IPS-NIHi11 (cell line): ENCODE measurements around the gene FHIT.

Source experiments
- DNase-seq: peaks from one replicate; pipeline ENCODE4 v3.0.0; 2012; ENCODE audit warnings: mixed read lengths, low spot score

FHIT gene

DNA sequence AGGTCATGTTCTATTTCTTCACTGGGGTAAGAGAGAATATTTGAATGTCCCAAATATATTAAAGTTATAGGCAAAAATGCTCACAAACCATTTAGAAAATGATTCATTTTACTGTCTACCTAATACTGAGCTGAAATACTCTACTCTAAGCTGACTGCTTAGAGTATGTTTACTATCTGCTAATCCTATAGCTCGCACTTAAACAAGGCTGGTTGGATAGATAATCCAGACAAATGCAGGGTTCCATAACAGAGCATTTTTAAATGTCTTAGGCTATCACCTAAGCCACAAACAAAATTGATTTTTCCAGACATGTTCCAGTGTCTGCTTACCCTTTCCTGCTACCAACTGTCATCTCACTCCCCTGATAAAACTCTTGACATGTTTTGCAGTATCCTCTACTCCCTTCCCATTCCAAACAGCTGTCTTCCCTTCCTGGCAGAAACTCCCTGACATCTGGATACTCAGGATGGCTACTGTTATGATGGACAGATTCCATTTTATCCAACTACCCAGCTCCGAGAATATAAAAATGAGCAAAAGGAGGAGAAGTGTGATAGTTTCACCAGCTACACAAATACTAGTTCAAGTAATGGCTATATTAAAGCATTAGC is 1034.7 kb downstream of the FHIT start:
- DNase-seq: no peak

DNA sequence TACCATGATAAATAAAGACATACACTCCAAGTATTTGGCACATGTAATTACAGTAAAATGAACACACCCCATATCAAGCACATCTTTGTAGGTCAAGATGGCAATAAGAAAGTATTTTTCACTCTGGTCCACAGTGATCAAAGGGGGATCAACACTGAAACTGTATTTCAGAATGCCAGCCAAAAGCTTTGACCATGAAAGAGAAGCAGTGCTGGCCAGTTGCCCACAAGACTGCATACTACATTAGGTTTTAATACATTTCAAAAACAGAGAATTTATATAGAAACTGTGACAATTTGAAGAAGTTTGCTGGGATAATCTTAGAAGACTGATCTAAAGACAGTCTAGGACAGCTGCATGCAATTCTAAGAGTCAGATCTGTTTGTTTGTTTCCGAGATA is 1035.3 kb downstream of the FHIT start:
- no peak for DNase-seq

DNA sequence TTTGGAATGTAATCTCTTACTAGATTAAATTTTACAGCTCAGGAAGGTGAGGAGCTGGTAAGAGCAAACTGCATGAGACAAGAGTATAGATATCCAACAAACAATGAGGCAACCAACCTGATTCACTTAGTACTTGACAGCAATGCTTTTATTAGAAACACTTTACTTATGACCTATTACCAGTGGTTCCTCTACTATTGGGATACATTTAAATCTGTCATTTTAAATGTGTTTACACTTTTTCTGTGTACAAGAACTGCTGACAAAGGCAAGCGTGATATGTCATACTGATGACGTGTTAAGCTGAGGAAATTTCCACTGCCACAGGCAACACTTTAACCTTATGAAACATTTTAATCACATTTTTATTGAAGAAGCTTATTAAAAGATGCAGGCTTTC is 1043.3 kb downstream of the FHIT start:
- DNase-seq: no peak

DNA sequence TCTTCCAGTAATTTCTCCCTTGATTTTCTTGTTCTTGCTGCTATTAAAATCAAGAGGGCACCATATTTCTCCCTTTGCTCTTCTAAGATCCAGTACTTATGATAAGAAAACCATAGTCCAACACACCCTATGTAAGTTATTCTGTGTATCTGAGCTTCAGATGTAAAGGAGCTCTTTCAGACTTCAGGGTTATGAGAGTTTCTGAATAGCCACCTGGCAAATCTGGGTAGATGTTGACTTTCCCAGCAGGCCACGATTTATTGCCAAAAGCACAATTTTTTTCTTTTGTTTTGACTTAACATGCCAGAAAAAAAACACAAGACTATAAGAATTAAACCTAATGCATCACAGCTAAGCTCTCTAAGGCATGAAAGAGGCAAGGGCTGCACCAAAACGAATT is 1045.0 kb downstream of the FHIT start:
- DNase-seq: no peak

DNA sequence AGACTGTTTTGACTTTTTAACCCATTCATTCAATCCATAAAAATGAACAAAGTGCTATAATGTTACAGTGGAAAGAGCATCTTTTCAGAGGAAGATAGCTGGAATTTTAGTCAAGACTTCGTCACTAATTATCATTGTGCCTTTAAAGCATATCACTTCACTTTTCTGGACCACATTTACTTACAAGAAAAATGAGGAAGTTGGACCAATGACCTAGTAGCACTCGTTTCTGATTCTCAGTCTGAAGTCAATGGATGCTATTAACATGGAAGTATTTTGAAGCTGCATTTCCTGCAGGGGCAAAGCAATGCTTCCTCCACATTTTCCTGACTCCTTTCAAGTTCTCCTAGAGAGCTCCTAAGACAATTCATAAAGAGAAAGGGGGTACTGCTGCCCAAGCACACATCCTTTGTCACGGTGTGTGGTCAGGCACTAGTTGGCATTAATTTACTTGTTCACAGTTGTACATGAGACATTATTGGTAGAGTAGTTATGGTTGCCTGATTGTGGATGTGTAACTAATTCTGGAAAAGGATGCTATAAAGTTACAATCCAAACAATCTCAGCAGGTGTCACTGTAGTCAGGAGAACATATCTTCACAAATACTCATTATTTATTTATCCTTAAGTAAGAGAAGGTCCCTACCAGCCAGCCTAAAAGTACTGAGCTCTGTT is 1049.1 kb downstream of the FHIT start:
- no peak for DNase-seq

DNA sequence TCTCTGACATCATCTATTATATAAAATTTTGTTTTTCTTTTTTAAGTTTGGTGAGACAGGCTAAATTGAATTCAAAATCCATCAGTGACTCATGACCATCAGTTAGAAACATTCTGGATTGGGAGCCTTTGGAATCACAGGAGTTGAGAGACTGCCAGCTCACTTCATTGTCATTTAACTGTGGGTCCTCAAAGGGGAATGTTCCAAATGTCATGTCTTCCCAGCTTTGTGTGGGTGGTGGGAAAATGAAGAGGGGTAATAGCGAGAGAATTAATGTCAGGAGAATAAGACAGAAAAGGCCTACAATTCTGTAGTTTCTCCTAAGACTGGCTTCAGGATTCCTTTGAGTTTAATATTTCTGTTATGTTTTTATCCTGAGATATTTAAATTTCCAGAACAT is 1051.9 kb downstream of the FHIT start:
- DNase-seq: no peak

DNA sequence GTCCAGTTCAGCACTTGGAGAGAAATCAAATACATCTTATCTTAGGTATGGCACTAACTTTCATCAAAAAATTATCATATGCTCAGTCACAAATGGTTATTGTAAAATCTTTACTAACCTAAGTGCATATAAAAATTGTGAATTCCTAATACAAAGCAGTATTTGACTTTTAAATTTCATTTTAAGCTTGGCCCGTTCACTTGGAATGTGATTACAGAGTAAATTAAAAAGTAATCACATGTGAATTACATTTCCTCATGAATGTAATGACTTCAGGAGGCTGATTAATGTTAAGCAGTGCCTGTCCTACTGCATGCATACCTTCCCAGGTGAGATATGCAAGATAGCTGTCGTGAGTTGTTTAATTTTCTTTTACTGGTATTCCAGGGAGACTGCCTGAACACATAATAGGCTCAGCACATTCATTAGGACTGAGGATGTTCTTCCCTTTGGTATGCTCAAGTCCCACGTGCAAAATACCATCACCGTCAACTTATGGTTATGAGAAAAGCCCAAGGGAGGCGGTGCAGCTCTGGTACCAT is 1053.0 kb downstream of the FHIT start:
- DNase-seq: no peak

DNA sequence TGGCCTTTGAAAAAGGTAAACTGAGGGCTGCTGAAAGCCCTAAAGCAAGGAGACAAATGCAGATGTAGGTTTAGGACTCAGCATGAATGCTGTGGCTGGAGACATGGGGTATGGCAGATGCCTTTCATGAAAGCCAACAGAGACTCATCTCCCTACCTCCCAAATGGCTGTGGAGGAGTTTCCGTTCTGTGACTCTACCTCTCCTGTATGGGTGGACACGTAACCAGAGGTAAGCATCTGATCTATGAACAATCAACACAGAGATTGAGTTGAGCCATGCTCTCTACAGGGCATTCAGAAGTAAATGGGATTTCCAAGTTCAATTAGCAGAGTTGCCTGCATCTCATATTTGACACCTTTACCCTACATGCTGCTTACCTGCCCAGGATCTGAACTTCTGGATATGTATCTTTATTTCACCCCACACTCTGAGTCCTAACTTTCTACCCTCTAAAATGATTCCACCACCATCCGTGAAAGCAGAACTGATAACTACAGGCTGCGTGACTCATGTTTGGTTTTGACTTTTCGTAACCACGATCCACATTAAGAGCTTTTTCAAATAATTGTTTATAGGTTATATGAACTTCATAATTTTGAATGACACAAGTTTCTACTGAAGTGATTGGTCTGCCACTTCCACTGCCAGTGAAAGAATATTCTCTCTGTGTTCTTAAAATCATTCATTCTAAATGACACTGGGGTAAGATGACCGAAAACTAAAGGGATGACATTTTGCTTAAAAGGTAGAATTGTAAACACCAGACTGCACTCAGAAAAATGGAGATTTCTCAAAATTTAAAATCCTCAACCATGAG is 1058.7 kb downstream of the FHIT start:
- no peak for DNase-seq

DNA sequence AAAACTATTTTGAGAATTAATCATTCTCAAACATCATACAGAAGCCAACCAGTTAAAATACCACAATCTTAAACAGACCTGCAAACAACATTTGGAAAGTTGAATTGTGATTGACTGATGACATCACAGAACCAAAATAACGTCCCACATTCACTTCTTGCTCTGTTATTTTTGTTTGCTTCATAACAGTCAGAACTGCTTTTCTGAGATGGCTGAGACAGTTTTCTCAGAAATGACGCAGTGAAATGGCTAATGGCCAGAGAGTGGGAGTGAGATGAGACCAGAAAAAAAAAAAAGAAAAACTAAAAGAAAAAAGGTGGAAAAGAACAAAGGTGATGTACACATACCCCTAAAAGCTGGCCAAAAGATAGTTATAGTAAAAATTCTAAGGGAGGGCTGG is 1061.2 kb downstream of the FHIT start:
- no peak for DNase-seq

DNA sequence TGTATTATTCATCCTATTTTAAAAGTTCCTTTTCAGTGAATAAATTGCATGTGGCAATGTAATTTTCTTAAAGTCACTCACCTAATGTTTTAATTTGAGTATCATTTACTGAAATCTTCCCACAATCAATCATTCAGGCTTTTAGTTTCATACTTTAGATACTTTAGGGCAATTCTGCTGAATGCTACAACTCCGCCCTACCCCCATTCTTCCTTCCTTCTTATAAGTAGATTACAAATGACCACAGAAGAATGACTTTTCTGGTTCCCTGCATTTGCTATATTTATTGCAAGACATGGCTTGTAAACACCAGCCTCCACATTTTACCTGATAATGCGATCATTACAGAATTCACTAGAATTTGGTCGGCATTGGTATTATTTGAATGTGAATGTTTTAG is 1061.9 kb downstream of the FHIT start:
- no peak for DNase-seq

DNA sequence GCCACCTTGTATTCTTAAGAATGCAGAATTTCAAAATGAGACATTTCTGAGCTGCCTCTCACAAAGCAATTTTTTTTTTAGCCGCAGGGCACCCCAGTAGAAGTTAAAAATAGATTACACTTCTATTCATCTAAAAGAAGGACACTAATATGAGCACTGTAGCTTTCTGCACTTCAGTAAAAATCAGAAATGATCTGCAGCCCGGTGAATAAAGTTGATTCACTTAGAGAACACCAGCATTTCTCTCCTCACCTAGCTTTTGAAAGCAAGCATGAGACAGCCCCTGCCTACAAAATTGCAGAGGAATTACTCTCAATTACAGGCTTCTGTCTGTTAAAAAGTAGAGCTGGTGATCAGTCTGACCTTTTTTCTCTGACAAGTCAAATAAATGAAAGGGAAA is 1062.4 kb downstream of the FHIT start:
- no peak for DNase-seq

DNA sequence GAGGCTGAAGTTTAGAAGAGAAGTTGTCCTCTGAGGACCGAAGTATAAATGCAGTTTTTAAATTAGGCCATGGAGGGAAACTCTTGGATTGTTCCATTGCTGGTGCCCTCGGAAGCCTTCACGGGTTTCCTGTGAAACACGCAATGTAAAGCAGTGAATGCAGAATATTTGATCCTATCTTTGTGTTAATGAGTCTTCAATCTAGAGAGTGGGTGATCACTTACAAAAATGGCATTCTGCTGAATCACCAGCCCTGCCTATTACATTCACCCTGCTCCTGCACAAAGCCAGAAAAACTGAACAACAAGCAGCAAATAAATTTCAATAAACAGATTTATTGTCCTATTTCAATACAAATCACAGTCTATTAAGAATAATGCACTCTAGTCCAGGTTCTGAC is 1063.9 kb downstream of the FHIT start:
- DNase-seq: no peak

DNA sequence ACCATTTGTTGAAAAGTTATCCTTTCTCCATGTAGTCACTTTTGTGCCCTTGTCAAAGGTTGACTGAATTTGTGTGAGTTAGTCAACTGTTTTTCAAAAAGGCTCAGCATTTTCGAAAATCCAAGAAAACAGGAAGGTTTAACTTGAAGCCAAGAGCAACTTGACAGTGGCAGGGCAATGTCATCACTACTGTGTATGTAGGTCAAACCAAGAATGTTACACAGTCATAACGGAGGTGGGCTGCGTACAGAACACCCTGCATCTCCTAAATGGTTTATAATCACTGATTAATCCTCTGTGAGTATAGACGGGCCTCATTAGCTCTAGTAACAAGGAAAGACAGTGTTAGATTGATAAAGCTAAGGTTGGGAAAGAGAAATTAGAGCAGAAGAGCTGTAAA is 1064.9 kb downstream of the FHIT start:
- DNase-seq: no peak

DNA sequence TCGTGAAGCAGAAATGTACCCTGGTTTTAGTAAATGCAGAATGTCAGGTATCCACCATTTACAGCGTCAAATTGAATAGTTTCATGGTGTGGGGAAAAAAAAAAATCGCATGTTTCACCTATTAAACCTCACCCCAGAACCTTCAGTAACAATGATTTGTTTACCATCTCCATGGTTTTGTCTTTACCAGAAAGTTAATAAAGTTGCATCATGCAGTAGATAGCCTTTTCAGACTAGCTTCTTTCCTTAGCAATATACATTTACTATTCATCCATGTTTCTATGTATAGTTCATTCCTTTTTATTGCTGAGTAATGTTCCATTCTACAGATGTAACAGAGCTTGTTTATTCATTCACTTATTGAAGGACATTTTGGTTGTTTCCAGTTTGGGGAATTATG is 1066.1 kb downstream of the FHIT start:
- no peak for DNase-seq

DNA sequence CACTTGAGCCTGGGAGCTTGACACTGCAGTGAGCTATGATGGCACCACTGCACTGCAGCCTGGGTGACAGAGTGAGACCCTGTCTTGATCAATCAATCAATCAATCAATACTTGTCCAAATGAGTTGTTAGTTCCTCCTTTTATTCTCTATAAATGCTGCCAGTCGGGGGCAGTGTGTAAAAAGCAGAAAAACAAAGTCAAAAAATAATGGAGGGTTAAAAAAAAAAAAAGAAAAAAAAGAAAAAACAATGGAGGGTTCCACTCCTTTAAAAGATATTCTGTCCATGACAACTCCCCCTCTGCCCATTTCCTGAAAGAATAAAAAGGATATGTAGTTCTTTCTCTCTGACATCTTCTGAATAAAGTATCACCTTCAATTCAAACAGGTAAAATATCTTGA is 1068.6 kb downstream of the FHIT start:
- DNase-seq: no peak

DNA sequence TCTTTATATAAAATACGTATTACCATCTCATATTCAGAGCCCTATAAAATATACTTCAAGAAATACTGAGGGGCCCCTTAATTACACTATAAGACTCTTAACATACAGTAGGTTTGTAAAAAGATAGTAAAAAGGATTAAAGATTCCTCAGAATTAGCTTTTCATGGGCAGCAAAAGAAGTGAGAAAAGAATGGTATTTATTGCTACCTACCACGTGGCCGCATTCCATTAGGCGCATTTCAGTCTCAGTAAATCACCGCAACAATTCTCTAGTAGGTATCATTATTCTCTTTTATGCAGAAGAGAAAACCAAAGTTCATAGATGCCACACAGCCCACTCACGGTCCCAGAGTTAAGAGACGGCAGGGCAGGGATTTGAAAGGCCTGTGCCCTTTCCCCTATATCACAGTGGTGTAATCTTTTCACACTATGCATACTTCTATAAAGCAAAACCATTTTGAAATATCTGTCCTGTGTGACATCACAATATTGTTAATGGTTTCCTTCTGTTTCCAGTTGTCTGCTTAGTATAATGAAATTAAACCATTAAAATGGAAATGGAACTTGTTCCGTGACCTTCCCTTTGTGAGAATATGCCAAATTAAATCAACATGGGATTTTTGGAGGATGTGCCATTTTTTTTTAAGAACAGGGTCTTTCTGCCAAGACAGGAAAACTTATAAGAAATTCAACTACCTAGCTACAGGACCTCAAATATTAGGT is 1072.2 kb downstream of the FHIT start:
- DNase-seq: no peak

DNA sequence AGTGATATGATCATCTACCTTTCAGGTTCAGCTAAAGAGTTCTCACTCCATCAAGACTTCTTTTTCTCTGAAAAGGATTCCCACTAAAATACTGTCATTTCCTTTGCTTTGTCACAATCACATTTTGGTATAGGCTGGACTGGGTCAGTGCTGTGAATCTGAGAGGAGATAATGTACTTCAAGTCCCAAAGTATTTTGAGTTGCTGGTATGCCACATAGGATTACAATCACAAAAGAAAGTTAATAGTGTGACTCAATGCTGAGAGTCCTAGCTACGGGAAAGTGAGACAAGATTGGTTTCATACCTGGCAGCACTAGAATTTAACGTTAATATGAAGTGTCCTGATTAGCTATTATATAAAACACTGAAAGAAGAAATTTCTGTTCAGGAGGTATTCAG is 1073.5 kb downstream of the FHIT start:
- DNase-seq: no peak

DNA sequence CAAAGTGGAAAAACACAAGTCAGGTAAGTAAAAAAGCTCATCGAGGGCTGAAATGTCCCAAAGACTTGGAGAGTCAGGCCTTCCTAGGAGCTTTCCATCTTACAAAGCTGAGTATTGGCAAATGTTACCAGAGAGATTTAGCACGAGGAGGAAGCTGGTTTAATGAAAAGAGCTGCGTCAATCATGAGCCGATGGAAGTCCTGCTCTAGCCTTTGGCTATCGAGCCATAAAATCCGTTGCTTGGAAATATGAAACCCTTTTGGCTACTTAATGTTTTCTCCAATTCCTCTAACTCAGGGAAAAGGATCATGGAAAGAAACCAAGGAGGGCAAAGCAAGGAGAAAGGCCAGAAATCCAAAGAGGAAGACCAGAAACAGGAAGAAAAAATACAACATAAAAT is 1074.6 kb downstream of the FHIT start:
- DNase-seq: no peak

DNA sequence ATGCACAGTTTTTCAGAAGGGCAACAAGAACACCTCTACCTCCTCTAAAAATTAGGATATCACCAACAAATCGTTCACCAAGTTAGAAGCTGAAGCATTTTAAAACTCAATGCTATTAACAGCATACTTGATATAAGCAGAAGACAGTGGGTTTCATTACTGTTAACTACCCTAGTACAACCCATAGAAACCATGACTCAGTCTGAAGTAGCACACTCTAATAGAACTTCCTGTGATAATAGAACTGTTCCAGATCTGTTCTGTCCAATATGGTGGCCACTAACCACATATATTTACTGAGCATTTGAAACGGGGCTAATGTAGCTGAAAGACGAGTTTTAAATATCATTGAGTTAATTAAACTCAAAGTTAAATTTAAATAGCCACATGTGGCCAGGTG is 1075.6 kb downstream of the FHIT start:
- DNase-seq: no peak

DNA sequence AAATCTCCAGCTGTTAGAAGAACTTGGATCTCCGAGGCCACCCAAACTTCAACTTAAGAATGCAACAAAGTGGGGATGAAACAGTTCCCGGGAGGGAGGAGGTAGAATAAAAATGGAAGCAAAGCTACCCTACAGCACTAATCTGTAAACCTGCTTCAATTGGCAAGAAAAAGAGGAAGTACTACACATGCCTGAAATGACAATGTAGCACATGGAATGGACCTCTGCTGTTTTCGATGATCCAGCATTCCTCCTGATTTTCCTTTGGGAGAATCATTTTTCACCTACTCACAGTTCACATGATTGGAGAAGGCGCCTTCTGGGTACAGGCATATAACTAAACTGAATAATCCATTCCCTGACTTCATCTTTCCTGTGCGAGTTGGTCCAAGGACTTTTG is 1081.5 kb downstream of the FHIT start:
- no peak for DNase-seq

DNA sequence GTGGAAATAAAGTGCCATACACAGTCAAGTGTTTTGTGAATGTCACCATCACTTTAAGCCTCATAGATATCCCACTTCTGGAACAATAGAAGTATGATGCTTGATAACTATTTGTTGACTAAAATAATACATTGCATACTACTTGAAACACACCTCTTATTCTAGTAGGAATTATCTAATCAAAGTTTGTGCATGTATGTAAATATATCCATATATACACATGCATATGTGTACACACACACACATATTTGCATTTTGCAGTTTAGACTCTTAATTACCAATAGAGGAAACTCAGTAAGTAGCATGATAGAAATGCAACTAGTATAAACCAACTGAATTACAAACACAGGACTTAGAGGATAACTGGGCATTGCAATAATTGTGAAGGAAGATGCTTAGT is 1084.1 kb downstream of the FHIT start:
- no peak for DNase-seq
